DMS79 (cell line): ENCODE data around the gene PRTN3.
"Not testable (repeated sequence)": the region's sequence is repeated elsewhere in the genome, so short reads cannot be mapped to it uniquely, and the experiment has no call there.

Experiments used
- DNase-seq: peaks from one replicate; lab custom pipeline; 2025; lab: John Stamatoyannopoulos, UW

PRTN3 gene

DNA sequence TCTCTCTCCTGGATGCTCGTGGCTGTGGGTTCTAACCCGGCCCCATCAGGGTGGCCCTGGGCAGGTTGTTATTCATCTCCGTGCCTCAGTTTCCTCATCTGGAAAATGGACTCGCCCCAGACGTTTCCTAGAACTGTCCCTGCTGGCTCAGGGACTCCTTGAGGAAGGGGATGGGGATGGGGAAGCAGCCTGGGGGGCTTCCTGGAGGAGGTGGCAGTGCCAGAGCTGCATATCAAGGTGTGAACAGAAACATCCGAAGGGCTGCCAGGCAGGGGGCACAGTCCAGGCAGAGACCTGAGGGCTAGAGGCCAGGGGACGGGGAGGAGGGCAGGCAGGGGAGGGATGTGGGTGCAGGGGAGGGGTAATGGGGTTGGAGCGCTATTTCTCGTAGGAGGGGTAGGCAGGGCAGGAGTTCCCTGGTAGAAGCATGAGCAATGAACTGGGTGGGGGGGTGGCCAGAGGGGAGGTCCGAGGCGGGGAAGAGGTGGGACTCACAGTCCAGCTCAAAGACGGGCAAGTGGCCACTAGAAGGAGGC is 7.7 kb downstream of the PRTN3 start:
- no peak for DNase-seq

- not testable (repeated sequence) for DNase-seq
Measured at GRCh38 chr19:849195-849594, 8.4 kb downstream of the PRTN3 start.

DNA sequence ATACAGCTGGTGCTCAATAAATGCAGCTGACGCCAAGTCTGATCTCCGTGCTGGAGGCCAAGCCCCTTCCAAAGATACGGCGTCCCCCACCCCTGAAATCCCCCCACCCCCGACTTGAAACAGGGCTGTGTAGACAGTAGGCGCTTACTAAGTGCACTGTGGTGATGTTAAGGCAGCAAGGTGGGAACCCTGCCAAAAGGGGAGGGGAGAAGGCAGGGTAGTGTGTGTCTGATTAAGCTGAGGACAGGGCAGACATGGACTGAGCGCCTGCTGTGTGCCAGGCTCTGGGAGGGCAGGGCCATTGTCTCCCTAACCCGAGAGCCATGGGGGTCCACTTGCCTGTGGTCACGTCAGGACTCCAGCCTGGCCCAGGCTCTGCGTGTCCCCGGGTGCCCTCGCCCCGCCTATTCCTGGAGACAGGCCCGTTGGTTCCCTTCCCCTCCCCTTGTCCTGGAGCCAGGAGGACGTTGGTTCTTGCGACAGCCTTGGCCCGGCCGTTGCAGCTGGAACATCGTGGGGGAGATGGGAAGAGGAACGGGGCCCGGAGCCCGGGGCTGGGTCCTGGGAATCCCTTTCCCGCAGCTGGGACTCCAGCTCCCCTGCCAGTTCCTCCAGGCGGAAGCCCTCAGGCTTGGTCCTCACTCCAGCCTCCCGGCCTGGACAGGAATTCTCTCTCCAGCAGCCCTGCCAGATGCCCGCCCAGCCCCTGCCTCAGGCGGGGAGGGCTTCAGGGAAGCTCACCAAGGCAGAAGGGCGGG is 9.6 kb downstream of the PRTN3 start:
- DNase-seq, result no peak

GRCh38 chr19:850979-851335 is 10.2 kb downstream of the PRTN3 start:
- DNase-seq, result no peak

DNA sequence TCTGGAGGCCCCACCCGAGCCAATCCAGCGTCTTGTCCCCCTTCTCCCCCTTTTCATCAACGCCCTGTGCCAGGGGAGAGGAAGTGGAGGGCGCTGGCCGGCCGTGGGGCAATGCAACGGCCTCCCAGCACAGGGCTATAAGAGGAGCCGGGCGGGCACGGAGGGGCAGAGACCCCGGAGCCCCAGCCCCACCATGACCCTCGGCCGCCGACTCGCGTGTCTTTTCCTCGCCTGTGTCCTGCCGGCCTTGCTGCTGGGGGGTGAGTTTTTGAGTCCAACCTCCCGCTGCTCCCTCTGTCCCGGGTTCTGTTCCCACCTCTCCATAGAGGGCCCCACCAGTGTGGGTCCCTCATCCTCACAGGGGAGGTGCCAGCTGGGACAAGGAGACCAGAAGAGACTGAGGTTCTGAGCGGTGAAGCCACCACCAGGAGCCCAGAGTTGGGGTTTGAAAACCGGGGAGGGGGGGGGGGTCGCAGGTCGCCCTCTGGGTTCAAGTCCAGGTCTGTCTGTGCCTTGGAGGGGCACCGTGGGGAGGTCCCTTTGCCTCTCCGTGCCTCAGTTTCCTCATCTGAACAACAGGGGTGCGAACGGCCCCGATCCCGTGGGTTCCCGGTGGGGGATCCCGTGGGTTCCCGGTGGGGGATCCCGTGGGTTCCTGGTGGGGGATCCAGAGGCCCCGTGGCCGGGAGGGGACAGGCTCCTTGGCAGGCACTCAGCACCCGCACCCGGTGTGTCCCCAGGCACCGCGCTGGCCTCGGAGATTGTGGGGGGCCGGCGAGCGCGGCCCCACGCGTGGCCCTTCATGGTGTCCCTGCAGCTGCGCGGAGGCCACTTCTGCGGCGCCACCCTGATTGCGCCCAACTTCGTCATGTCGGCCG is 11.6 kb downstream of the PRTN3 start, which contains the start of gene ELANE:
Gene ELANE (plus strand): TSS at position 168 of the 878 bp plus-strand sequence. CDS start 26 bp downstream, at position 194.
- DNase-seq, result no peak

DNA sequence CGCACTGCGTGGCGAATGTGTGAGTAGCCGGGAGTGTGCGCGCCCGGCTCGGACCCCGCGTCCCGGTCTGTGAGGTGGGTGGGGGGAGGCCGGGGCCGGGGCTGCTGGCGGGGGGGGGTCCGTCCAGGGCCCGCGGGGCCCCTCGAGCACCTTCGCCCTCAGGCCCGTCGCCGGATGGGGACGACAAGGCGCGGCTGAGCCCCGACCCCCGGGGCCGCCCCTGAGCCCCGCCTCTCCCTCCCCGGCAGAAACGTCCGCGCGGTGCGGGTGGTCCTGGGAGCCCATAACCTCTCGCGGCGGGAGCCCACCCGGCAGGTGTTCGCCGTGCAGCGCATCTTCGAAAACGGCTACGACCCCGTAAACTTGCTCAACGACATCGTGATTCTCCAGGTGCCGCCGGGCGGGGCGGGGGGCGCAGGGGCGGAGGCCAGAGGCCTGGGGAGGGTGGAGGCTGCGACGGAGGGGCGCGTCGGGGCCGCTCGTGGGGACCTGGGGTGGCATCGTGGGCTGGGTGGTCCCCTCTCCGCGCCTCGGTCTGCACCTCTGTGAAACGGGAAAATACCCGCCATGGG is 12.3 kb downstream of the PRTN3 start:
- DNase-seq, result no peak

DNA sequence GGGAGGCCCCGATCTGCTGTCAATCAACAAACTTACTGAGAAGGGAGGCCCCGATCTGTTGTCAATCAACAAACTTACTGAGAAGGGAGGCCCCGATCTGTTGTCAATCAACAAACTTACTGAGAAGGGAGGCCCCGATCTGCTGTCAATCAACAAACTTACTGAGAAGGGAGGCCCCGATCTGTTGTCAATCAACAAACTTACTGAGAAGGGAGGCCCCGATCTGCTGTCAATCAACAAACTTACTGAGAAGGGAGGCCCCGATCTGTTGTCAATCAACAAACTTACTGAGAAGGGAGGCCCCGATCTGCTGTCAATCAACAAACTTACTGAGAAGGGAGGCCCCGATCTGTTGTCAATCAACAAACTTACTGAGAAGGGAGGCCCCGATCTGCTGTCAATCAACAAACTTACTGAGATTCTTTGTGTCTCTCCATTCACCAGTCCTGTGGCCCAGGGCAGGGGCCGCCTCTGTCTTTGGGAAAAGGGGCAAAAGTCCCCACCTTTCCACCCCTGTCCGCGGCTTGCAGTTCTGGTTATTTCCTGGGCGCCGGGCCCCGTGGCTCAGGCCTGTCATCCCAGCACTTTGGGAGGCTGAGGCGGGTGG is 12.9 kb downstream of the PRTN3 start:
- not testable (repeated sequence) for DNase-seq

DNA sequence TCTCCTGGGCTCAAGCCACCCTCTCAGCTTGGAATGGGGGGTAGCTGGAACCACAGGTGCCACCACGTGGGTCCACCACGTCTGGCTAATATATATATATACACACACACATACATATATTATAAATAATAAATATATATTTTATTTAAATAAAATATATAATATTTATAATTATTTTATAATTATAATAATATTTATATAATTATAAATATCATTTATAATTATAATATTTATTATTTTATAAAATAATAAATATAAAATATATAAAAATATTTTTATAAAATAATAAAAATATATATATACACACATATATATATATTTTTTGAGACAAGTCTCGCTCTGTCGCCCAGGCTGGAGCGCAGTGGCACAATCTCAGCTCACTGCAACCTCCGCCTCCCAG is 13.8 kb downstream of the PRTN3 start:
- no peak for DNase-seq

GRCh38 chr19:855142-855541 is 14.3 kb downstream of the PRTN3 start:
- no peak for DNase-seq

GRCh38 chr19:855566-856120 is 14.8 kb downstream of the PRTN3 start:
- DNase-seq, result no peak

GRCh38 chr19:858284-858683 is 17.5 kb downstream of the PRTN3 start:
- DNase-seq, result no peak

- no peak for DNase-seq
Measured at GRCh38 chr19:858868-859843, 18.4 kb downstream of the PRTN3 start, which contains the start of gene CFD. Gene CFD (plus strand): TSS chr19:859664. CDS start chr19:859690, 26 bp downstream.

DNA sequence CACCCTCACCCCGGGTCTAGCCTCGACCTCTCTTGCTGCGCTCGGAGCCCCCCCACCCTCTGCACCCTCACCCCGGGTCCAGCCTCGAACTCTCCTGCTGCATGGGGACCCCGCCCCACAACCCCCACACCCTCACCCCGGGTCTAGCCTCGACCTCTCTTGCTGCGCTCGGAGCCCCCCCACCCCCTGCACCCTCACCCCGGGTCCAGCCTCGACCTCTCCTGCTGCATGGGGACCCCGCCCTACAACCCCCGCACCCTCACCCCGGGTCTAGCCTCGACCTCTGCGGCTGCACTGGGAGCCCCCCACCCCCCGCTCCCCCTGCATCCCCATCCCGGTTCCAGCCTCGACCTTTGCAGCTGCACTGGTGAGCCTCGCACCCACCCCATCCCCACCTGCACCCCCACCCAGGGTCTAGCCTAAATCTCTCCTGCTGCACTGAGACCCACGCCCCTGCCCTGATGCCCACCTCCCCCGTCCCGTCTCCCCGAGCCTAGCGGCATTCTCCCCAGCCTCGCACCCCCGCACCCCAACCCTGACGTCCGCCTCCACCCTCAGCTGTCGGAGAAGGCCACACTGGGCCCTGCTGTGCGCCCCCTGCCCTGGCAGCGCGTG is 20.4 kb downstream of the PRTN3 start:
- DNase-seq, result no peak

DNA sequence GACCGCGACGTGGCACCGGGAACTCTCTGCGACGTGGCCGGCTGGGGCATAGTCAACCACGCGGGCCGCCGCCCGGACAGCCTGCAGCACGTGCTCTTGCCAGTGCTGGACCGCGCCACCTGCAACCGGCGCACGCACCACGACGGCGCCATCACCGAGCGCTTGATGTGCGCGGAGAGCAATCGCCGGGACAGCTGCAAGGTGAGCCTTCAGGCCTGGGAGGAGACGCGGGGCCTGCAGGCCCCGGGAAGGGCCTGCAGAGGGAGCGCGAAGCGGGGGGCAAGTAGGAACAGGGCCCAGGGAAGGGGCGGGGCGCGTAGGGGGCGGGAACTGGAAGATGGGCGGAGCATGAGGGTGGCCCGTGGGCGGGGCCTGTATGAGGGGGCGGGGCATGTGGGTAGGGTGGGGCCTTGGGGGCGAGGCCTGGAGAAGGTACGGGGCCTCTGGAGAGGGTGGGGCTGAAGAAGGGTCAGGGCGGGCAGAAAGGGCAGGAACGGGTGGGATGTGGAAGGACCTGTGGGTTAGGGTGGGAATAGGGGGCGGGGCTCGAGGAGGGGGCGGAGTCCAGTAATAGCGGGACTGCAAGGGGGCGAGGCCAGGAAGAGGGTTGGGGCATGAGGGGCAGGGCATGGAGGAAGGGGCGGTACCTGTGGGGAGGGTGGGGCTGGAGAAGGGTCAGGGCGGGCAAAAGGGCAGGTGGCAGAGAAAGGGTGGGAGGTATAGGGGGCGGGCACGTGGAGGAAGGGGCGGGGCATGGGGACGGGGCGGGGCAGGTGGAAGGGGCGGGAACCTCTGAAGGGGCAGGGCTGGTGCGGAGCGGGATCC is 21.2 kb downstream of the PRTN3 start:
- no peak for DNase-seq

DNA sequence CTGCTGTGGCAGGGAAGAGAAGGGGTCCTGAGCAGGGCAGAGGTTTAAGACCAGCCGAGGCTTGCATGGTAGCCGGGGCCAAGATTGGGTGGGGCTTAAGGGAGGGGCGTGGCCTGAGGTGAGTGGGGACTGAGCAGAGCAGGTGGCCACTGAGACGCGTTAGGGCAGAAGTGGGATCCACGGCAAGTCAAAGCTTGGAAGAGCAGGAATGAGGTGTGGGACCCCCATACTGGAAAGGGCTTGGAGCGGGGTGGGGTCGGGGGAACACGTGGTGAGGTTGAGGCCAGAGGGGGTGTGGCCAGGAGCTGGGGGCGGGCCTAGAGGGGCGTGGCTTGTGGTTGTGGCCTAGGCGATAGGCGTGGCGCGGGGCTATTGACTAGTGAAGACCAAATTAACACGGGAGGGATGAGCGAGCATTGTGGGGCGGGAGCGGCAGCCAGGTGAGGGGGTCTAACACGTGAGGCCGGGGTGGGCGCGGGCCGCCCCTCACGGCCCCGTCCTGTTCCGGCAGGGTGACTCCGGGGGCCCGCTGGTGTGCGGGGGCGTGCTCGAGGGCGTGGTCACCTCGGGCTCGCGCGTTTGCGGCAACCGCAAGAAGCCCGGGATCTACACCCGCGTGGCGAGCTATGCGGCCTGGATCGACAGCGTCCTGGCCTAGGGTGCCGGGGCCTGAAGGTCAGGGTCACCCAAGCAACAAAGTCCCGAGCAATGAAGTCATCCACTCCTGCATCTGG is 21.9 kb downstream of the PRTN3 start:
- no peak for DNase-seq

DNA sequence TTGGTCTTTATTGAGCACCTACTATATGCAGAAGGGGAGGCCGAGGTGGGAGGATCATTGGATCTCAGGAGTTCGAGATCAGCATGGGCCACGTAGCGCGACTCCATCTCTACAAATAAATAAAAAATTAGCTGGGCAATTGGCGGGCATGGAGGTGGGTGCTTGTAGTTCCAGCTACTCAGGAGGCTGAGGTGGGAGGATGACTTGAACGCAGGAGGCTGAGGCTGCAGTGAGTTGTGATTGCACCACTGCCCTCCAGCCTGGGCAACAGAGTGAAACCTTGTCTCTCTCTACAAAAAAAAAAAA is 22.5 kb downstream of the PRTN3 start:
- no peak for DNase-seq

- DNase-seq, result no peak
Measured at GRCh38 chr19:866769-867300, 26.0 kb downstream of the PRTN3 start.

DNA sequence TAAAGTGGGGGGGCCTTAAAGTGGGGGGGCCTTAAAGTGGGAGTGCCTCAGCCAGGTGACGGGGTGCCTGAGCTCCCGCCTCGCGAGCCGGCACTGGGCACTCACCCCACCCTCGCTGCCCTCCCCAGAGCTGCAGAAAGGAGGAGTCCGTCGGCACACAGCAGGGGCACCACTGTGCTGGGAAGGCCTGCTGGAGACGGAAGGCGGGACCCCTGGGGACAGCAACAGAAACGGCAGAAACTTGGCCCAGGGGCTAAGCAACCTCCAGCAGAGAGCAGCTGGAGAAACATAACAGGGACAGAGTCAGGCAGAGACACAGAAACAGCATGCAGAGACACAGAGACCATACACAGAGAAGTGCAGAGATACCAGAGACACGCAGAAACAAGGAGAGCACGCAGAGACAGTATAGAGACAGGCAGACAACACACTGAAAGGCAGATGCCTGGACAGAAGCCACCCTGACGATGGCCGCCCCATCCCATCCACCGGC is 26.5 kb downstream of the PRTN3 start:
- no peak for DNase-seq
